Karpas-422 (cell line): Measurements from ENCODE around the gene PARN. TPM values are rescaled to one million over a fixed set of nuclear protein-coding genes. Genes with fewer than 3 reads are reported as not detected.

ENCODE experiments used
- DNase-seq: peaks from one replicate; pipeline ENCODE4 v3.0.0-alpha.2; 2015
- H2AFZ ChIP-seq: fragments of 200-600 bp; sonication (generic); 2 replicates; pipeline ENCODE4 v1.6.1; 2014; ENCODE audit warnings: antibody characterized with exemption, low read length, mixed read lengths
- H3K27ac ChIP-seq: fragments of 200-600 bp; sonication (generic); 2 replicates; pipeline ENCODE4 v1.5.1; 2014; ENCODE audit warnings: mild to moderate bottlenecking, low read length, moderate library complexity
- H3K27me3 ChIP-seq: fragments of 200-600 bp; sonication (generic); 2 replicates; pipeline ENCODE4 v1.6.1; 2014; ENCODE audit warnings: low read length, mixed read lengths
- H3K36me3 ChIP-seq: fragments of 200-600 bp; sonication (generic); 2 replicates; pipeline ENCODE4 v1.6.1; 2014; ENCODE audit warnings: low read length, mixed read lengths; ENCODE audit not compliant: insufficient read depth
- H3K4me1 ChIP-seq: fragments of 200-600 bp; sonication (generic); 2 replicates; pipeline ENCODE4 v1.6.1; 2014; ENCODE audit warnings: mild to moderate bottlenecking, low read length, mixed read lengths
- H3K4me2 ChIP-seq: fragments of 200-600 bp; sonication (generic); 2 replicates; pipeline ENCODE4 v1.6.1; 2014; ENCODE audit warnings: low read length, low read depth, mild to moderate bottlenecking; ENCODE audit not compliant: poor library complexity, severe bottlenecking
- H3K4me3 ChIP-seq: fragments of 200-600 bp; sonication (generic); 2 replicates; pipeline ENCODE4 v1.5.1; 2014; ENCODE audit warnings: mild to moderate bottlenecking, antibody characterized with exemption, low read length, mixed read lengths
- H3K79me2 ChIP-seq: fragments of 200-600 bp; sonication (generic); 2 replicates; pipeline ENCODE4 v1.6.1; 2014; ENCODE audit warnings: mild to moderate bottlenecking, low read length, mixed read lengths
- H3K9ac ChIP-seq: fragments of 200-600 bp; sonication (generic); 2 replicates; pipeline ENCODE4 v1.6.0; 2014; ENCODE audit warnings: low read length
- H3K9me2 ChIP-seq: fragments of 200-600 bp; sonication (generic), shearing (Covaris generic); replicated peaks from 2 replicates; pipeline ENCODE4 v1.6.0; 2014; ENCODE audit warnings: mild to moderate bottlenecking, low read length, moderate library complexity; ENCODE audit not compliant: insufficient read depth
- H3K9me3 ChIP-seq: fragments of 300-700, 200-600 bp; sonication (generic); 2 replicates; pipeline ENCODE4 v1.6.1; 2014; ENCODE audit warnings: low read length, mixed read lengths
- H4K20me1 ChIP-seq: fragments of 200-600 bp; sonication (generic); 2 replicates; pipeline ENCODE4 v1.6.1; 2014; ENCODE audit warnings: mild to moderate bottlenecking, antibody characterized with exemption, low read length, low read depth; ENCODE audit not compliant: insufficient read depth
- total RNA-seq: library from RNA; depleted of rRNA; stranded (reverse); fragments of >200 nt; shearing (Covaris generic); gene quantifications from 2 replicates; pipeline ENCODE4 v1.2.3, GENCODE V29; 2014; ENCODE audit warnings: low replicate concordance; rRNA removed

PARN gene, protein sequence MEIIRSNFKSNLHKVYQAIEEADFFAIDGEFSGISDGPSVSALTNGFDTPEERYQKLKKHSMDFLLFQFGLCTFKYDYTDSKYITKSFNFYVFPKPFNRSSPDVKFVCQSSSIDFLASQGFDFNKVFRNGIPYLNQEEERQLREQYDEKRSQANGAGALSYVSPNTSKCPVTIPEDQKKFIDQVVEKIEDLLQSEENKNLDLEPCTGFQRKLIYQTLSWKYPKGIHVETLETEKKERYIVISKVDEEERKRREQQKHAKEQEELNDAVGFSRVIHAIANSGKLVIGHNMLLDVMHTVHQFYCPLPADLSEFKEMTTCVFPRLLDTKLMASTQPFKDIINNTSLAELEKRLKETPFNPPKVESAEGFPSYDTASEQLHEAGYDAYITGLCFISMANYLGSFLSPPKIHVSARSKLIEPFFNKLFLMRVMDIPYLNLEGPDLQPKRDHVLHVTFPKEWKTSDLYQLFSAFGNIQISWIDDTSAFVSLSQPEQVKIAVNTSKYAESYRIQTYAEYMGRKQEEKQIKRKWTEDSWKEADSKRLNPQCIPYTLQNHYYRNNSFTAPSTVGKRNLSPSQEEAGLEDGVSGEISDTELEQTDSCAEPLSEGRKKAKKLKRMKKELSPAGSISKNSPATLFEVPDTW
- 51.1 and 90.9 TPM in 2 replicates for total RNA-seq

DNA sequence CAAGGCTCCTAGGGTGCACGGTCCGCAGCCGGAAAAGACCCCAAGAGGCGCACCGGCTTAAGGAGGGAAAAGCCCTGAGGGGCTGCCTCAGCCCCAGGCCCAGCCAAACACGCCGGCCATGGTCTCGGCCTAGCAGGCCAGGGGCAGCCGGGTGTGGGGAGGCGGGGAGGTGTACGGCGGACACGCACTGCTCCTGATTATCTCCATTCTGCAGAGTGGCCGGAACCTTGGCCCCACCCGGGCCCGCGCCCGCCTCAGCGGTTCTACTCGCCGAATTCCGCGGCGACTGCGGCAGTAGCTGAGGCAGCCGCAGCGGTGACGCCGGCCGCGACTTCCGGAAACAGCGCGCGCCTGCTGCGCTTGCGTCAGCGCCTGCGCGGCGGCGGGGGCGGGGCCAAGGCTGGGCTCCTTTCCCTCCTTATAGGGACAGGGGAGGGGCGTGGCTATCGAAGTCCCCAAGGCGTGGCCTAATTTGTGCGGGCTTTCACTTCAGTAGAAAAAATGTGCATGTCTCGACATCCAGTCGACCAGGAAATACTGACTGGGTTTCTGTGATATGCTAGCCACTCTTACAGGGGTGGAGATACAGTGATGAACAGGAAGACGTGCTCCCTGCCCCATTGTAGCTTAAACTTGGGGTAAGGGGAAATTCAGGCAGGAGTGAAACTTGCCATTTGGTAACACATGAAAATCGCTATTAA lies at the start of gene PARN:
PARN (minus strand) TSS at position 342 of the 701 bp plus-strand sequence; CDS start at position 207, 135 bp downstream.
- H3K4me3 ChIP-seq = peak within 1 kb of the TSS; percentile 88
- H3K27me3 ChIP-seq = no peaks in the 10 kb centered on the region
- peak within 1 kb of the TSS; percentile 84; the same call in 1 of the 2 replicates for H2AFZ ChIP-seq
- peaks cover 36% of the 10 kb centered on the region for H3K4me1 ChIP-seq
- H3K79me2 ChIP-seq = peaks cover 67% of the 10 kb centered on the region
- H3K4me2 ChIP-seq = peak within 1 kb of the TSS; percentile 85
- peak; percentile 99 for DNase-seq
- peak within 1 kb of the TSS; percentile 97 for H3K9ac ChIP-seq
- H4K20me1 ChIP-seq = peaks cover 11% of the 10 kb centered on the region
- H3K27ac ChIP-seq = peak within 1 kb of the TSS; percentile 68
- H3K9me3 ChIP-seq = no peaks in the 10 kb centered on the region
- H3K36me3 ChIP-seq = peaks cover 26% of the 10 kb centered on the region
- H3K9me2 ChIP-seq = no peaks in the 10 kb centered on the region

DNA sequence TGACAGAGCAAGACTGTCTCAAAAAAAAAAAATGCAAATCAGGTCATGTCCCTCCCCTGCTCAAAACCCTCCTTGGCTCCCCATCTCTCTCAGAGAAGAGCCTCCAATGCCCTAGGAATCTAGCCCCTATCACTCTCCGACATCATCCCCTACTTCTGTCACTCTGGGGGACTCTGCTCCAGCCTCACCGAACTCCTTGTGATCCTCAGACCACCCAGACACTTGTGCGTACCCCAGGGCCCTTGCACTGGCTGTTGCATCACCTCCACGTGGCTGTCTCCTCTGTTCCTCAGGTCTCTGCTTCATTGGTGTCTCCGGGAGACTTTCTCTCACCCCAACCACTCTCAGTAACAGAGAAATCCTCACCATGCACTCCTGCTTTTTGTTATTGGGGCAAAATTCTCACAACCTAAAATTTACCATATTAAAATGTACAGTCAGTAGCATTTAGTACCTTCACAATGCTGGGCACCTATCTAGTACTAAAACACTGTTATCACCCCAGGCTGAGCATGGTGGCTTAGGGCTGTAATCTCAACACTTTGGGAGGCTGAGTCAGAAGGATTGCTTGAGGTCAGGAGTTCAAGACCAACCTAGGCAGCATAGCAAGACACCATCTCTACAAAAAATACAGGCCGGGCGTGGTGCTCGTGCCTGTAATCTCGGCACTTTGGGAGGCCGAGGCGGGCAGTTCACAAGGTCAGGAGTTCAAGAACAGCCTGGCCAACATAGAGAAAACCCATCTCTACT lies 48.9 kb upstream of the PARN start:
- Histone ChIP-seq H3K27me3 (no peaks in the 10 kb centered on the region), H4K20me1 (no peaks in the 10 kb centered on the region), H3K36me3 (no peaks in the 10 kb centered on the region)

DNA sequence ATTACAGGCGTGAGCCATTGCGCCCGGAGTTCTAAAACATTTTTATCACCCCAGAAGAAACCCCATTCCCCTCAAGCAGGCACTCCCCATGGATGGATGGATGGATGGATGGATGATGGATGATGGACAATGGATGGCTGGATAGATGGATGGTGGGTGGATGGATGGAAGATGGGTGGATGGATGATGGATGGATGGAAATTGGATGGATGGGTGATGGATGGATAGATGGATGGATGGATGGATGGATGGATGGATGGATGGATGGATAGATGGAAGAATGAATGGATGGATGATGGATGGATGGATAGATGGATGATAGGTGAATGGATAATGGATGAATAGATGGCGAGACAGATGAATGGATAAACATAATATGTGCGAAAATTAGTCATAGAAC lies 47.6 kb upstream of the PARN start:
- H3K4me2 ChIP-seq = no peak overlapping the region
- peaks cover 3% of the 10 kb centered on the region for H3K4me1 ChIP-seq
- H2AFZ ChIP-seq = no peak overlapping the region
- no peaks in the 10 kb centered on the region for H3K27me3 ChIP-seq
- no peaks in the 10 kb centered on the region for H4K20me1 ChIP-seq
- no peaks in the 10 kb centered on the region for H3K9me2 ChIP-seq
- no peaks in the 10 kb centered on the region for H3K36me3 ChIP-seq
- H3K4me3 ChIP-seq = no peak overlapping the region
- no peak for DNase-seq
- no peaks in the 10 kb centered on the region for H3K79me2 ChIP-seq
- H3K27ac ChIP-seq = no peak overlapping the region
- H3K9me3 ChIP-seq = no peaks in the 10 kb centered on the region
- no peak overlapping the region for H3K9ac ChIP-seq

More for the DNA sequence above, 48.9 kb upstream of the PARN start:
- Histone ChIP-seq H3K79me2 (no peaks in the 10 kb centered on the region), H3K4me3 (no peak overlapping the region), H3K4me2 (no peak overlapping the region), H2AFZ (no peak overlapping the region), H3K27ac (no peak overlapping the region), H3K9me3 (no peaks in the 10 kb centered on the region), H3K9me2 (no peaks in the 10 kb centered on the region), H3K4me1 (no peaks in the 10 kb centered on the region), H3K9ac (no peak overlapping the region)
- no peak for DNase-seq

DNA sequence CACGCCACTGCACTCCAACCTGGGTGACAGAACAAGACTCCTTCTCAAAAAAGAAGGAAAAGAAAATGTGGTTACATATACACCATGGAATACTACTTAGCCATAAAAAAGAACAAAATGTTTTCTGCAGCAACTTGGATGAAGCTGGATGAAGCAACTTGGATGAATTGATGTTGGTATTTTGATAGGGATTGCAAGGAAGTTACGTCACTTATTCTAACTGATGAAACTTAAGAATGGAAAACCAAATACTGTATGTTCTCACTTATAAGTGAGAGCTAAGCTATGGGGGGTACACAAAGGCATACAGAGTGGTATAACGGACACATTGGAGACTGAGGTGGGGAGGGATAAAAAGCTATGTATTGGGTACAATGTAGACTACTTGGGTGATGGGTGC lies 46.6 kb upstream of the PARN start:
- Histone ChIP-seq H3K4me2 (no peak overlapping the region), H4K20me1 (no peaks in the 10 kb centered on the region), H3K9ac (no peak overlapping the region), H3K4me3 (no peak overlapping the region), H3K9me2 (no peaks in the 10 kb centered on the region), H2AFZ (no peak overlapping the region), H3K4me1 (peaks cover 12% of the 10 kb centered on the region), H3K27me3 (no peaks in the 10 kb centered on the region), H3K9me3 (no peaks in the 10 kb centered on the region), H3K36me3 (no peaks in the 10 kb centered on the region), H3K27ac (no peak overlapping the region), H3K79me2 (no peaks in the 10 kb centered on the region)
- DNase-seq = no peak

DNA sequence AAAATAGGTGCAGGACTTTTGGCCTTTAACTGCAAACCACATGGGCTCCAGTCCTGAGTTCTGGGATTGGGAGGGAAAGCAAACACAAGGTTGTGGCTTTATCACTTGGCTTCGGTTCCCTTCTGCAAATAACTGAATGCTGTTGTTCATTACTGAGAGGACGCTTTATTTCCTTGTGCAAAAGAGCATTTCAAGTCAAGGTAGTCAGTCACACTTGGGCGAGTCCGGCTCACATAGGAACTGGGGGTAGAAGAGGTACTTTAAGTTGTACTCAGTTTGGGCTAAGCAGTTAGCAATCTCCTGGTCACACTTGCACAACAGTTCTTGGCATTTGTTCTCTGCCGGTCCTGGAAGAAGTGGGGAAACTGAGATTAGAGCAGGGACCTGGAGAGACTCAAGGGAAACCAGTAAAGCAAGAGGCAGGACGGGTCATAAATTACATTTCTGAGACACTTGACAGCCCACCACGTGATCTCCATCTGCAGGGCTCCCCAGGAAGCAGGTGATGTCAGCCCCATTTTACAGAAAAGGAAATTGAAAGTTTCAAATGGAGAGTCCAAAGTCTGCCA lies 42.4 kb upstream of the PARN start:
- peak; percentile 62 for DNase-seq
- Histone ChIP-seq H3K4me3 (no peak overlapping the region), H3K9me2 (no peaks in the 10 kb centered on the region), H3K79me2 (no peaks in the 10 kb centered on the region), H3K27ac (0 out of 2 replicates have a peak overlapping the region, but pooled peaks have one; percentile 5), H3K36me3 (peaks cover 13% of the 10 kb centered on the region; the same call in 1 of the 2 replicates), H4K20me1 (no peaks in the 10 kb centered on the region), H3K4me1 (peaks cover 12% of the 10 kb centered on the region), H3K9me3 (no peaks in the 10 kb centered on the region), H3K9ac (no peak overlapping the region), H3K27me3 (no peaks in the 10 kb centered on the region), H3K4me2 (peak overlapping the region; percentile 49), H2AFZ (no peak overlapping the region)

DNA sequence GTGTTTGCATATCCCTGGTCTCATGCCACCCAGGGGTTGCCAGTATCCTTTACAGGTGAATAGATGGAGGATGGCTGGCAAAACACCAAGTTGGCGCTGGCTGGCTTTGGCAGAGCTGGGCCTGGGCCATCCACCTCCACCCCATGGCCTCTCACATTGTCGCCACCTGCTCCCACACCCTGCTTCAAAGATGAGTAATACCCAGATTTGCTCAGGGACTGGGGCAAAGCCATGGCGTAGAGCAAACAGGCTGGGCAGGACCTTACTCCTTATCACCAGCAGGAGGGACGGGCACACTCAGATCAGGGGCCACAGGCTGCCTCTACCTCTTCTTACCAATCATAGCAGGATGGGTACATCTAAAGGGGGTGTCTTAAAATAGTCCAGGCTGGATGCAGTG lies 39.7 kb upstream of the PARN start:
- H3K79me2 ChIP-seq = no peaks in the 10 kb centered on the region
- no peaks in the 10 kb centered on the region for H3K27me3 ChIP-seq
- no peak overlapping the region for H3K27ac ChIP-seq
- H2AFZ ChIP-seq = no peak overlapping the region
- no peak for DNase-seq
- no peak overlapping the region for H3K9ac ChIP-seq
- peaks cover 22% of the 10 kb centered on the region for H3K36me3 ChIP-seq
- no peak overlapping the region for H3K4me3 ChIP-seq
- no peaks in the 10 kb centered on the region for H3K9me2 ChIP-seq
- no peak overlapping the region for H3K4me2 ChIP-seq
- peaks cover 12% of the 10 kb centered on the region for H3K4me1 ChIP-seq
- no peaks in the 10 kb centered on the region for H4K20me1 ChIP-seq
- no peaks in the 10 kb centered on the region for H3K9me3 ChIP-seq

DNA sequence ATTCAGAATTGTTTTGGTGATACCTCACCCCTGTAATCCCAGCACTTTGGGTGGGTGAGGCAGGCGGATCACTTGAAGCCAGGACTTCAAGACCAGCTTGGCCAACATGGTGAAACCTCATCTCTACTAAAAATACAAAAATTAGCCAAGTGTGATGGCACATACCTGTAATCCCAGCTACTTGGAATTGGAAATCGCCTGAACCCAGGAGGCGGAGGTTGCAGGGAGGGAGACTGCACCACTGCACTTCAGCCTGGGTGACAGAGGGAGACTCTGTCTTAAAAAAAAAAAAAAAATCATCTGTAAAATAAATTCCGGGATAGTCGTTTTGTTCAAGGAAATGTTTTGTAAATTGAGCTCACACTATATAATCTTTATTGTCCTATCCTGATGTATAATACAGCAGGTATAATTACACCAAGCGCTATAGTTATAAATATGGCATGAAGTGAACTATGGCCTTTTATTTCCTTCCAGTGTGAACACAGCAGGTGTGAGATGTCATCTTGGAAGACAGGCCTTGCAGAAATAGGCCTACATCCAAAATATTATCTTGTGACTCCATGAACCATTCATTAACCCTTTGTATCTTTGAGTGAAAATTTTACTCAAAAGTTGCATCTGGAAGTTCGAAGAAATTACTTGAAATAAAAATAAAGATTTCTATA lies 38.6 kb upstream of the PARN start:
- H3K27me3 ChIP-seq = no peaks in the 10 kb centered on the region
- H3K36me3 ChIP-seq = peaks cover 31% of the 10 kb centered on the region
- no peaks in the 10 kb centered on the region for H3K9me2 ChIP-seq
- peaks cover 12% of the 10 kb centered on the region for H3K4me1 ChIP-seq
- H3K9me3 ChIP-seq = no peaks in the 10 kb centered on the region
- H3K27ac ChIP-seq = no peak overlapping the region
- no peak overlapping the region for H3K4me3 ChIP-seq
- H3K4me2 ChIP-seq = no peak overlapping the region
- no peak overlapping the region for H3K9ac ChIP-seq
- H4K20me1 ChIP-seq = no peaks in the 10 kb centered on the region
- H2AFZ ChIP-seq = no peak overlapping the region
- no peaks in the 10 kb centered on the region for H3K79me2 ChIP-seq
- no peak for DNase-seq
